HG03575 (cell line): Measurements from ENCODE around the gene VSIG2.

Experiments
- ATAC-seq: cut with Tn5 transposase; IDR thresholded peaks from one replicate; pipeline ENCODE4 v1.9.1; 2021; ENCODE audit not compliant: unreplicated experiment, insufficient number of reproducible peaks, low FRiP score; ENCODE audit errors: extremely low read depth

Gene VSIG2

GRCh38 chr11:124732230-124732629 is 19.8 kb downstream of the VSIG2 start:
- ATAC-seq: no peak

DNA sequence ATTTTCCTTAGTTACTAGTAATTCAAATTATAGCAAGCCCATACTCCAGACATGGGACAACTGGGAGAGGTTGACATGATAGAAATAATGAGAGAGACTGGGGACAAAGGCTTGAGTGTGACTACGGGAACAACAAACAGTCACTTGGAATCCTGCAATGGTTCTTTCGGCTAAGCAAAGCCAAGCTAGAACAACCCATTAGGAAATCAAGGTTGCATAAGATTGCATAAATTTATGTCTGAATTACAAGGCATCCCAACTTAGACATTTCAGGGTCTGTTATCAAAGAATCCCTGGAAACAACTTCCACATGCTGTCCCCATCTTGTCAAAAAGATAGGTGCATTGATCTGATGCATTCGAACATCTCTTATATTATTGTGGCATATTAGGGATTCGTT is 22.5 kb downstream of the VSIG2 start:
- no peak for ATAC-seq

DNA sequence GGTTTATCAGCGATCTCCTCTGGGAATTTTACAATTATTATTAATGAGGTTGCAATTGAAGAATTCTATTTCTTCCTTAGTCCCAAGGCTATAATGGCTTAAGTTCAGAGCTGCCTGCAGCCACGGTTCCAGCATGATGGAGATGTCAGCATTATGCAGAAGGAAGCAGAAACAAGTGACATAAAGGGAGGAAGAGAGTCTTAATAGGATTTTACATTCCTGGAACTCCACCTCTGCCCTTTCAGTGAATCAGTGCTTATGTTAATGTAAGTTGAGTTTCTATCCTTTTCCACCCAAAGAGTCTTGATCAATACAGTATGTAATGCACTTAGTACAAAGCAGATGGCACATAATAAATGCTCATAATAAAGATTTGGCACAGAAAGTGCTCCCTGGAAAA is 23.9 kb downstream of the VSIG2 start:
- no peak for ATAC-seq

DNA sequence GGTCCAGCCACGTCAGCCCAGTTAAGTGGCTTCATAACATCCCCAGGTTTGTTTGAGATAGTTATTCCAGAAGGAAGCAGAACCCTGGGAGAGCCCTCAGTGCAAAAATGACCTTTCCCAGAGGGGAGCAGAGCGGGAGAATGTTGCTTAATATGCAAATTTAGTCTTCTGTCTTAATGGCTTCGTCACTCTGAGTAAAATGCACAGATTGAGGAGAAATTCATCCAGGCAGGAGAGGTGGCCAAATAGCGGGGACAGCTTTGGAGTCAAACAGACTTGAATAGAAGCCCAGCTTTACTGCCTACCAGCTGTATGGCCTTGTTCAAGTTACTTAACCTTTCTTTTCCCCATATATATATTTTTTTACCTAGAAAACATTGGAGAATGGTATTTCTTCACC is 24.6 kb downstream of the VSIG2 start:
- no peak for ATAC-seq

DNA sequence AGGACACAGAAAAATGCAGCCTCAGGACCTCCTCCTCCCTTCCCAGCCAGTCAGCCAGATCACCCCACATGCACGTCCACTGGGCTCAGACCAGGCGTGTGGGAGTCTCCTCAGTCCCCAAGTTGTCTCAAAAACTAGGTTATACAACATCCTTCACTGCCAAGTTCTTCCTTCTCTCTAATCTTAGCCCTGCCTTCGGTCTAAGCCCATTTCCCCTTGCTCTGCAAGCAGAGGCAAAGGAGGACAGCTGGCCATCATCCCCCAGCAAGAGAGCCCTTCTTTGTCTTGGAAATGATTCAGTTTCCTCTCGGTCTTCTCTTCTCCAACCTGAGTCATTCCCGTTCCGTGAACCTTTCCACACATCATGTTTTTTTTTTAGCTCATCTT is 26.3 kb downstream of the VSIG2 start:
- ATAC-seq: no peak

GRCh38 chr11:124724979-124725718 is 26.9 kb downstream of the VSIG2 start:
- ATAC-seq: peak; percentile 74

DNA sequence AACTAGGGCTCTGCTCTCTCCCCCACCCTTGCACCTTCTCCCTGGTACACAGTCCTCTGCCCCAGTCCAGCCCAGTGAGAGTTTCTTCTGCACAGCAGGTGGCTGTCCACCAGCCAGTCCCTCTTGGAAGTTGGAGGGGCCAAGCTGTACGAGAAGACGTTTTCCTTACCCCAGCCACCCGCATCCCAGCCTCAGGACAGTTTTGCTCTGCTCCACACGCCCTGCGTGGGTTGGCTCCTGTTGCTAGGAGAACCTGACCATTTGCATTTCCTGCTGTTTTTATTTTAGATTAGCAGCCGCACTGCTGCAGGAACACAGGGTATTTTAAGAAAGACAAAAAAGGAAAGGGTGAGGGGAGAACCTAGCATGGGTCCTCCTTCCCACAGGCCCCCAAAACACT is 29.9 kb downstream of the VSIG2 start:
- ATAC-seq: no peak

DNA sequence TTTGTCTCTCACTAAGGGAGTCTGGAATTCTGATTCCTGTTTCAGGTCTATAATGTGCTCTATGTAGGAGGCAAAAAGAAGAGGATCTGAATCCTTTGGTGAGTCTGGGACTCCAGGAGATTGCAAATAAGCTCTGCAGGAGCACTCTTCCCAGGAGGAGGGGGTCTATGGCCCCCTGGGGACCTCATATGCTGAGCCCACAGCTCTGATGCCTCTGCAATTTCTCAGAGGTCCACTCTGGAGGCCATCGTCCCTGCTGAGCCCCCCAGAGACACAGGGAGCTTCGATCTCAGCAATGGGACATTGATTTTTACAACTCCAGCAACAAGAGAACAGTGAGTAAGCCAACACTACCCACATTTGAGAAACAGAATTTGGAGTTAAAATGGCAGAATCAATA is 32.5 kb downstream of the VSIG2 start:
- no peak for ATAC-seq

DNA sequence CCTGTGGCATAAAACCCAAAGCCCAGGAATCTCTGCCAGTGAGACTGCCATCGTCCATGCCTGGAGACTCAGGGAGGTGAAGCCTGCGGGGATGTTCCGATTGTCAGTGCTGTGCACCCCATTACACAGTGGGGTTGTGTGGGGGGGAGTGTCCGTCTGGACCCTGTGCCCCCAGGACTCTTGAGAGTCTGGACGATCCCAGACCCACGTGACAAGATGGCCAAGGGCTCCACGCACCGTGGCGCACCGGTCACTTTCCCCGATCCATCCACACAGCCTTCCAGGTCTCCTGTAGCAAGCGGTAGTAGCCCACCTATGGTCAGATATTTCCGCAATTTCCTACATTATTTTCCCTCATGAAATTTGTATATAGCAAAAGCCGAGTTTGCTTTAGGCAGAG is 33.3 kb downstream of the VSIG2 start:
- no peak for ATAC-seq

DNA sequence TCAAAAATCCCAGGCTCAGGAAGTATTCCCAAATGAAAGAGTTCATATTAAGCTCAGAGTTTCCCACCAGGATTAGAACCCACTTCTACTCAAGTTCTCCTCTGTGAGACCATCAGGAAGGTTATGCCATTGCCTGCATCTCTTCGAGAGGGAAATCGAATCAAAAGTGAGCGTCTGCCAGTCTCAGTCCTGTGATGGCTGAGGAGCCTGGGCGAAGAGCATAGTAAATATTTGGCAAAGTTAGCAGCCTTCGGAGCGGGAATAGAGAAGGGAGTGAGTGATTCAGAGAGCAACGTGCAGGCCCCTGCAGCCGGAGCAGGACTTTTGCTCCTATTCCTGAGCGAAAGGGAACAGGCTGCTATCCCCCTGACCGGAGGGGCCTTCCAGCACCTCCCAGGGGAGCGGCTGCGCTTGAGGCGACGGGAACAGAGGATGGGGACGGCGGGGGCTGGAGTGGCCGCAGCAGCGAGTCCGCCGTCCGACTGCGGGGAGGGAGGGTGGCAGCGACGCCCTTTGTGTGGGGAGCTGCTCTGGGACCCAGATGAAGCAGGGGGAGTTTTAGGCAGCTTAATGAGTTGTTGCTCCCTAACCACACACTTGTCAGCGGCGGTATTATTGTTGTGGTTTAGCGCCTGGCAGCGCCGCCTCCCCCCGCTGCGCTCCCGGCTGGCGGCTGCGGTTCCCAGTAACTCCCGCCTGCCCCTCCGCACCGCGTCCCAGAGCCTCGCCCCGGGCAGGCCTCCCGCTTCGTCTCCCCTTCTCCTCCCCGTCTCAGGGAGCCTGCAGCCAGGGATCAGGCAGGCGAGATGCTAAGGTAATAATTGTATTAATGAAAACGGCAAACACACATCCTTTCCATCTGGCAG is 34.0 kb downstream of the VSIG2 start:
- ATAC-seq: no peak

DNA sequence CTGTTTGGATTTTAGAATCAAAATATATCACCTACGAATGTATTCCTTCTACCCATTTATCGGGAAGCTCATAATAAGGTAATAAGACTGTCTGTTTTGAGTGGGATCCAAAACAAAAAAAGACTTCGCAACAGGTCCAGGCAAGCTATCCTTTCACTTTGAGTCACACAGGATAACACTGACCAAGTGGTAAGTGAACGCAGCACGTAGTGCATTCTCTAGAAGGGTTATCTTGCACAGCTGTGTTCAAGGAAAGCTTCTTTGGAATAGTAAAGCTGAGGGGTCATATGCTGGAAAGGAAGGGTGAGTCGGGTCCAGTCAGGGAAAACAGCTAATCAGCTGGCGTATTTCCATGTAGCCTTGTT is 34.7 kb downstream of the VSIG2 start:
- ATAC-seq: no peak

- ATAC-seq: no peak
Observed at GRCh38 chr11:124716591-124716990, 35.5 kb downstream of the VSIG2 start.

DNA sequence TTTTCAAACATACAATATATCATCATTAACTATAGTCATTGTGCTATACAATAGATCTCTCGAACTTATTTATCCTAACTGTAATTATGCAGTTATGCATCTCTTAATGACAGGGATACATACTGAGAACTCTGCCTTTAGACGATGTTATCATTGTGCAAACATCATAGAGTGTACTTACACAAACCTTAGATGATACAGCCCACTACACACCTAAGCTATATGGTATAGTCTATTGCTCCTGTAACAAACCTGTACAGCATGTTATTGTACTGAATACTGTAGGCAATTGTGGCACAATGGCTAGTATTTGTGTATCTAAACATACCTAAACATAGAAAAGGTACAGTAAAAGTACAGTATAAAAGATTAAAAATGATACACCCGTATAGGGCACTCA is 39.7 kb downstream of the VSIG2 start:
- no peak for ATAC-seq

DNA sequence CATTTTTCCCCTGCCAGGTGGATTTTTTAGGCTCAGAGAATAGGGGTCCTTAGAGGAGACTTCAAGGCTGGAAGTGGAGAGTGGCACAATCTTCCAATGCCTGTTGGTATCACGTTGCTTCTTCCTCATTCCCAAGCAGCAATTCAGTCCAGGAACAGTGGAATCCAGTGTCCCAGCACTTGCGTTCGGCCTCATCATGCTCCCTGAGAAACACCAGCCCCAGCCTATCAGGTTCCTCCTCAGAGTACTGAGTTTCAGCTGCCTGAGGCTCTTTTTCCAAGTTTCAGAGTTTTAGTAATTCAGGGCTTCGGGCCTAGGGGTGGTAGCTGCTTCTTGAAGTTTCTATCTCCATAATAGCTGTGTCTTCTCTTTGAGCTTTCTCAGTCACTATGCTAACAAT is 44.2 kb downstream of the VSIG2 start:
- no peak for ATAC-seq

DNA sequence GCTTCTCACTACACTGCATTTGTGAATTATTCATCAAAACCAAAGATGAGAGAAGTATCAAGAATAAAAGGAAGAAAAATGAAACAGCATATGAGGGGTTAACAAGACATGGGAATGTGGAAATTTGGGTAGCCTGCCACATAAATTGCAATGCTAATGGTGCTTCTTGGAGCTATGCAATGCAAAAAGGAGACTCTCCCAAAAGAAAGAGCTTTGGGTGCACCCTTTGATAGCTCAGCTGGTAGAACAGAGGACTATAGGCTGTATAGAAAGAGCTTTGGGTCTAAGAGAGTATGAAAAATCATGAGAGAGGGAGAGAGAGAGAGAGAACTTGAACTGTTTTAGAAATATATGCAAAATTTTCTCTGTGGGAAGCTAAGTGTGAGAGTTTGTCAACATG is 52.0 kb downstream of the VSIG2 start:
- ATAC-seq: no peak

DNA sequence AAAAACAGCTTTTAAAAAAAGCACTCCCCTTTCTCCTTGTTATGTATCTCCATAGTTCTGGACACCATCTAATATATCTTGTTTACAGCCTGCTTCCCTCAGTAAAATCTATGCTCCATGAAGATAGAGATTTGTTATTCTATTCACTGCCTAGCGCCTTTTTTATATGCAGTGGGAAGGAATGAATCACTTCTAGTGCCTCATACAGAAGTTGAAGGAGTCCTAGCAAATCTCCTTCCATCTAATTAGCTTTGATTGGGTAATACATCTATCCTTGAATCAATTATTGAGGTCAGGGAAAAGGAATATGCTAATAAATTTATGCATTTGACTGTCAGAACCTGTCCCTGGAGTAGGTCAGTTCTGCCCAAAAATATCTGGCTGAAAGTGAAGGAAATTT is 52.5 kb downstream of the VSIG2 start:
- ATAC-seq: no peak
